PC-3 (cell line): Measurements from ENCODE around the gene CCDC183.

Source experiments
- CTCF ChIP-seq: fragments of 300-600 bp; sonication (generic); conservative IDR thresholded peaks from 2 replicates; pipeline ENCODE4 v1.5.1; 2017; ENCODE audit warnings: antibody characterized with exemption, low read depth, mild to moderate bottlenecking, low read length
- EZH2phosphoT487 ChIP-seq: fragments of 300-600 bp; sonication (generic); IDR thresholded peaks from 2 replicates; pipeline ENCODE4 v1.6.1; 2018; ENCODE audit warnings: mild to moderate bottlenecking, antibody characterized with exemption, low read length, borderline replicate concordance

GRCh38 chr9:136831002-136831719 lies 35.0 kb downstream of the CCDC183 start:
- TF ChIP-seq EZH2phosphoT487 (no peak), CTCF (no peak)
